Measurements from ENCODE around the gene ATG2B.

ATG2B gene

DNA sequence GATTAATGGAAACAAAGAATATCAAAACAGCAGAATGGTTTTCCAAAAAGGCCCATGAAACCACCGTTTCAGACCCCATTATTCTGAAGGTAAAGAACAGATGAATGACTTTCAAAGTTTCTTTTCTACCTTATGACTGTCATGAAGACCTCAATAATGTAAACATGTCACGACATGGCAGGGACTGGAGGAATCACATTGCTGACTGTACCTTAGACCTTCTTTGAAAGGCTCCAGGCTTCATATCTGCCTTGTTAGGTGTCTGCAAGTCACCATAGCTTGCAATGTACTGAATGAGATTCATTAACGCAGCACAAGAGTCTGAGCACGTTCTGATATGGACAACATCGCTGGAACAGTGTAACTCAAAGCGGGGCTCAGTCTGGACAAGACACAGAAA is 52.2 kb downstream of the ATG2B start:
- no peak for DNase-seq (ENCODE audit: low read depth, low spot score)

DNA sequence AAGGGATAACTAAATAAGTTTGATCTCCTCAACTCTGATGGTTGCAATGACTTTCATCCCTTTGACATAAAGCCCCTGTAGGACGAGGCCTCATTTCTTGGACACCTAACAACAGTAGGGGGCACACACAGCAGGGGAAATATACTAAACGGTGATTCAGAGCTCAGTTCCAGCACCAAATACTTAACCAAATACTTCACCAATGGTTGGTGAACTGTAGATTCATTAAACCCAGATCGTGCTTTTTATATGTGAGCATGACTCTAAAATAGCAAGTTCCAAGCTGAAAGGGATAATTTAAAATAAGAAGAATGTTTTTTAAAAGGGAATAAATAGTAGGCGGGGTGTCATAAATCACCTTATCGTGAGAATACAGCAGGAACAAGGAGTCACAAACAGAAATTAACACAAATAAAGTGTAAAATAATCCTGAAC is 53.2 kb downstream of the ATG2B start:
- DNase-seq (ENCODE audit: low read depth, low spot score), result no peak

DNA sequence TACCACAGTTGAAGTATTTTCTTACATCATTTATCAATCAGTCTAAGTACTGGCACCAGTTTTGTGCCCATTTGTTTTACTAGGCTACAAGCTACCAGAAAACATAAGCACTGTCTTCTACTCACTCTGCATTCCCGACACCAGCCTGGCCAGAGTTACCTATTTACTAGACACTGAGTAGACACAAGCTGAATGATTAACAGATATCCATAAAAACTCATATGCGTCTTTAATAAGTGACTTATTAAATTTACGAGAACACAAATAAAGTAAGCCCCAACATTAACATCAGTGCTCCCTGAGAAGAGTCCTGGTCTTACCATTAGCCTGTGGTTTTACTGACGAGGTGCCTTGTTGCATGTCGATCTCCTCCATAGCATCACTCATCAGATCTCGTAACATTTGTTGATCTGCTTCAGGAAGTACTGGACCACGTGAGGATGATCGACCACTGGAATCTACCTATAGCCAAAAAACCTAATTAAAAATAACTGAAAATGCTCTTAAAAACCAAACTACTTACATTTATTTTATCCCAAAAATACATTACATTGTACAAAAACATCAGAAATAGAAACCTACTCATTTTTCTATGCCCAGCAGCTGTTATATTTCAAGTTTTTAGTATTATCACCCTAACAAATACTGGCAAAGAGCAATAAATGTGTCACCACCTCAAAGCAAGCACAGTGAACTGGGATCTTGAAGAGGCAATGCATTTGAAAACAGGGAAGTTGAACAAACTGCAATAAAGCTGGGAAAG is 53.8 kb downstream of the ATG2B start:
- no peak for DNase-seq (ENCODE audit: low read depth, low spot score)

DNA sequence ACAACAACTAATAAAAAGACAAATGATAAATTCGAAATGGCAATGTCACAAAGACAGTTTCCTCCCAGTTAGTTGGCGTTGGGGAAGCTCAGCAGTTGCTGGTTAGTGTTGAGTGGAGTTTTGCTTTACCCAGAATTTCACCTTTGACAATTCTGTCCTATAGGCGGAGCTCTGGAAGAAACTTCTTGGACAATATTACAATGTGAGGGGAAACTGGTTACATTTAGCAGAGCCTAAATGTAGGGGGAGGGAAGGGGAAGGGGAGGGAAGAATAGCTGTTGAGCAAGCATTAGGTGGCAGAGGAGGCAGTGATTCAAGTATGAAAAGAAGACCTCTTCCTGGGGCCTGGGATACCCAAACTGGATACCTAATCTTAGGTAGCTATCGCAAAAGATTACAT is 55.7 kb downstream of the ATG2B start:
- DNase-seq (ENCODE audit: low read depth, low spot score), result no peak

DNA sequence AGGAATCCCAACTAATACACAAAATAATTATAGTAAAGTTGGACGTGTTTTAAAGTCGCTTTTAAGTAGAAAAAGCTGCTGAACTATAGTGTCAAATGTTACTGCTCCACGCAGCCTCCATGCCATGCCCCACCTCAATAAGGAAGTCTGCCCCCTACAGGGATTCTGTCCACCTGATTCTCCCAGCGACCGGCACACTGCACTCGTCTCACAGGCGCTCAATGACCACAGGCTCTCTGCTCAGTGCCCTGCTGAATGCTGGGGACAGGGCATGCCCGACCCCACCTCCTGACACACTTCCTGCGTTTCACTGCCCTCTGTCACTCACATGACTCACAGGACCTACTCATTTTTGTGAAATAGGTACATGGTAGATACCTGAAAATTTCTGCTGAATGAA is 58.2 kb downstream of the ATG2B start:
- peak; percentile 75 for DNase-seq (ENCODE audit: low read depth, low spot score)

DNA sequence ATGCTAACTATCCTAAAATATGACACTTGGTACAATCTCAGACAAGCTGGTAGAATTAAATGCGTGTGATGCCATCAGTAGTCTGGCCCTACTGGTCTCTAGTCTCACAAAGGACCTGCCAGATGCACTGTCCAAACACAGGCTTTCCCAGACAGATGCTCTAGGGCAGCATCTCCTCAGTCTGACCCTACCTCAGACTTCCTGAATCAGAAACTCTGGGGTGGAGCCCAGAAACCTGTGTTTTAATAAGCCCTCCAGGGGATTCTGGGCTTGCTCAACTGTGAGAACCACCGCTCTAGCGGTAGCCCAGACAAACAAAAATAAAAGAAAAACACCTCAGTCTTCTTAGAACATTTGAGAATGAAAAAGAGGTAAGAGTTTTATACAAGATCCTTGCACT is 59.2 kb downstream of the ATG2B start:
- no peak for DNase-seq (ENCODE audit: low read depth, low spot score)

DNA sequence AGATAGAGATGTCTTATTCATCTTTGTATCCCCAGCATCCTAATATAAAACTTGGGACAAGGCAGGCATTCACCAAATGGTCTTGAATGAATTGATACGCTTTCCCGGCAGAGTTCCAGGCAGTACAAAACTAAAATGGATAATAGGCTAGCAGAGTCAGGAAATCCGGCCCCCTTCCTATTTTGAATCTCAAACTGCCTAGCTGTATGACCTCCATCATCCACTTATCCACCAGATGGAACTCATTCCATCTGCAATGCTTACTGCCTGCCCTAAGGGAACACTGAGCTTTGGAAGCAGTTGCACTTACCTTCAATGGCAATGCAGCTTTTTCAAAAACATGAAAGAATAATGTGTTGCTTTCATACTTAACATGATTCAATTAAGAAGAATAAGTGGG is 63.7 kb downstream of the ATG2B start:
- DNase-seq (ENCODE audit: low read depth, low spot score), result no peak

DNA sequence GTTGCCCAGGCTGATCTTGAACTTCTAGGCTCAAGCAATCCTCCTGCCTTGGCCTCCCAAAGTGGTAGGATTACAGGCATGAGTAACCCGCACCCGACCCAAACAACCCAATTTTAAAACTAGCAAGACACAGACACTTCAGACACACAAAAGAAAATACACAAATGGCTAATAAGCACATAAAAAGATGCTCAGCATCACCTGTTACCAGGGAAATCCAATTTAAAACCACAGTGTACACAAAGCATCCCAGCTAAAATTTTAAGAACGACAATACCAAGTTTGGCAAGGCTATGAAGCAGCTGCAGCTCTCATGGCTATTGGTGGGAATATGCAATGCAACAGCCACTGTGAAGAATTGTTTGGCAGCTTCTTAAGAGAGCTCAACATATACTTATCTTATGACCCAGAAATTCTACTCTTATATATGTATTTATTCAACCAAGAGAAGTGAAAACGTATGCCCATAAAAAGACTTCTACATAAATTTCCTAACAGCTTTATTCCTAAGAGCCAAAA is 65.1 kb downstream of the ATG2B start:
- DNase-seq (ENCODE audit: low read depth, low spot score), result no peak

DNA sequence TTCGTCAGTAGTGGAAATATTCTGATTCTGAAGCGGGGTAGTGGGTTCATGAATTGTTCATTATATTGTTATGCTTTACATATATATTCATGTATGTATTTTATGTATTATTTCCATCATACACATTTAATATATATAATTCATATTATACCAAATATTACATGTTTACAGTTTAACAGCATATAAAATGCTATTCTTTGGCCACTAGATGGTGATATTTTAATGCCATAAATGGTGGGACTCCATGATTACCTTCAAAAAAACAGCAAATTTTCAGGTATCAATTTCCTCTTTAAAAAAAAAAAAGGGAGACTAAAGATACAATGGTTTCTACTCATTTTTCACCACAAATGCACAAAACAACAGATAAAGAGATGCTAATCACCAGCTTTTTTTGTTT is 66.1 kb downstream of the ATG2B start:
- DNase-seq (ENCODE audit: low read depth, low spot score), result no peak

DNA sequence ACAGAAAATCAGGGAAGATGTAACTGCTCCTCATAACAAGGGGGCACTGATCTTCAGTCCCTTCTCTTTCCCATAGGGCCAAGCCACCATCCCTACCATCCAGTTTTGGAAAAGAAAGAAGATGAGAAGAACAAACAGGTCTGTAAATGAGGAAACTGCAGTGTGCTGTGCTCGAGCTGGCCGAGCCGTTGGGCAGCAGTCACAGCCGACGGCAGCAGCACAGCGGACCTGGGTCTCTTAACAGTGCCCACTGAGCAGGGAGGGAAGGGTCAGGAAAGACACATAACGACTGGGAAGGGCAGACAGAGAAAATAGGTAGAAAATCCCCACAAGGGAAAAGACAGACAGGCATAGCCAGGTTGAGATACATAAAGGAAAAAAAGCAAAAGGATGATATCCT is 68.9 kb downstream of the ATG2B start:
- DNase-seq (ENCODE audit: low read depth, low spot score), result no peak

DNA sequence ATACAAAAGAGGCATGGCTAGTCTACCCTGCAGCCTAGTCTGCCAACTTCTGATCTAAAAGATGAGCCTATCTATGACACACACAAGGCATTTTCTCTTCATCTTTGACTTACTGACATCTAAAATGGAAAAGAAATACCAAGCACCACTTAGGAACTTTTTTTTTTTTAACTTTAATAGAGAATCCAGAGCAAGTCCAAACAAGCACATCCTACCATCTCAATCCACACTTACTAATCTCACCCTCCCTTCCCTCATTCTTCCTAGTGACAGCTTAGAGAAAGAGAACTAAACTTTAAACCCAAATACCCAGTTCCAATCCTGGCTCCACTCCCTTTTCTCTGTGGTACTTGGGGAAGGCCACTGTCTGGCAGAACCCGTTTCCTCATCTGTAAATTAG is 75.3 kb downstream of the ATG2B start:
- DNase-seq (ENCODE audit: low read depth, low spot score), result no peak

DNA sequence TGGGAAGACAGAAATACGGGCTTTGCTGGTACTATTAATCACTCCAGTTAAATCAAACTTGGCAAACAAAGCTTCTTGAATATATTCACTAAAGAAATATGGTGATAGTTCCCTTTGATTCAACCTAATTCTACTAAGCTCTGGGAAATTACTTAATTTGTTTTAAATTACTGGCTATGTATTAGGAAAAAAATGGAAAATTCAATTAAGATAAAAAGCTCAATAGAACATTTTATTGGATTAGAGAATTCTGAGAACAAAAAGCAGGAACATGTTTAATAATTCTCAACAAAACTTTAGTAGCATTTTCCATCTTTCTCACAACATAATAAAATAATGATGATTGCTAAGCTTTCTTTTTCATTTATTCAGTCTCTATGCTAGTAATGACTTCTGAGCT is 76.9 kb downstream of the ATG2B start:
- DNase-seq (ENCODE audit: low read depth, low spot score), result no peak

DNA sequence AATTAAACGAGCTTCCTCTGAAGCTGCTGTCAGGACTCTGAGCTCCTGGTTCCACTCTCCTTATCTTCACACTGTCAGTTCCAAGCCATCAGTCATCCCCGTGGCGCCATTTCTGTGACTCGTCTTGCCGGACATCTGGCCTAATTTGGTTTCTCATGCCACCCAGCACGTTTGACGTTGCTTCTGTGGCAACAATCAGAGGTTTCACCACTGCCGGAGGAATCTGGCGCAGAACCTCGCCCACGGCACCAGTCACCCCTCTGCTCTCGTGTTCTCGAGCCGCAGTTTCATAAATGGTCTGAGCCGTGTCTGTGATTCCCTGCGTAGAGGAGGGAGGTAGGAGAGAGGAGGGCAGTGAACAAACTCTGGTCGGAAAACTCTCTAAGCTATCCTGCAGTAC is 77.5 kb downstream of the ATG2B start:
- no peak for DNase-seq (ENCODE audit: low read depth, low spot score)

DNA sequence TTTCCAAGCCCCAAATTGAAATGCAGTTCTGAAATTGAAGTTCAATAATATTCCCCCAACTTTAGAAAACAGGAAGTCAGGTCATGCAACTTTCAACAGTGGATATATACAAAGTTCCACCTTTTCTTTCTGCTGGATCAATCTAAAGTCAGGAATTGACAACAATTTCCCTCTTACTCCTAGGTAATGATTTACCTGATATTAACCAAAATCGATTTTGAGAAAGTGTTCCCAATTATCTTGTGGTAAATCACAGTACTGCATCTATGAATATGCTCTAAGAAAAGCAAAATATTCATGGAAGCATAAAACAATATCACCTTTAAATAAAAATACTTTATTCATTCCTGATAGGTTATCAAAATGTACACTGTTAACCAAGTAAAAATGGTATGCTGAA is 78.7 kb downstream of the ATG2B start:
- no peak for DNase-seq (ENCODE audit: low read depth, low spot score)

DNA sequence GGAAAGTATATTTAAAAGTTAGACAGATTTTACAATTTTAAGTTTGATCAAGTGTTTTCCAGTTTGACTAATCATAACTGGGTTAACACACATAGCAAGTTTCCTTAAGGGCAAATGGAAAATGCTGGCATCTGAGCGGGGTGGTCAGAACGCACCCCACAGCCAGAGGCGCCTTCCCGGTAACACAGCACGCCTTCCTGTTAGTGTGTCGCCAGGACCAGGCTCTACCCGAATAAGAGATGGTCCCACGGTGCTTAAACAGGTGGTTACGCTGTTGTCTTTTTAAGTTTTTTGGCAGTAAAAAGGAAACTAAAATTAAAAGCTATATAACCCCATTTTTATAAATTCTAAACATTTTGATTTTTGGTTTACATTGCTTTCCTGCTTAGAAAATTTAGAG is 79.1 kb downstream of the ATG2B start:
- DNase-seq (ENCODE audit: low read depth, low spot score), result no peak

DNA sequence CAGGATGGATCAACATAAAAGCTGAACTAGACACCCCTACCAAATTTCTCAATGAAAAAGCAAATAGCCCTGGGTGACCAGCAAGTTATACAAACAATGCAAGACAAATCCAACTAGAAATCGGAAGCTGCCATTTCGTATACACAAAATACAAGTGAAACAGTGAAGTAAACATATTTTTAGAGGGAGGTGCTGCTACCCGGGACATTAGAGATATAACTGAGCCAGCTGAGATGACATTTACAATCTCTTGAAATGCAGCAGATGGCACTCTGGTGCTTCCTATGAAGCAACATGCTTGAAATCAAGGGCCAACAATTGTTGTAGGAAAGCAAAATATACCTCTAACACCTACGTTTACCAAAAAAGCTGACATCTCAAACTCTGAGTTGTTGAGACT is 81.7 kb downstream of the ATG2B start:
- no peak for DNase-seq (ENCODE audit: low read depth, low spot score)

DNA sequence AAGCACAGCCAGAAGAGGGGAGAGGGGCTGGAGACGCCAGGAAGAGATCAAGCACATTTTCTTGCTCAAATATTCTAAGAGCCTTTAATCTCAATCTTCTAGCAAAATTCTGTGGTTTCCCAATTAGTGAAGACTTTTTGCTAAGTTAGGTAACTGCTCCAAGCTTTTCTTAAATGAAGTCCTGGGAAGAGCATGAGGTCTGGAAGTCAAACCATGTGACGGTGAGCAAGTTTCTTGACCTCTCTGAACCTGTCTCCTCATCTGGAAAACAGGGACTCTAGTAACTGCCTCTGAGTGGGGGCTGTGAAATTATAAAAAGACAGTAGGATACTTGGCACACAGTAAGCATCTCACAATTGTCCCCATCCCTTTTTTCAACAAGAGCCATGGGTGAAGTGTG is 83.0 kb downstream of the ATG2B start:
- DNase-seq (ENCODE audit: low read depth, low spot score), result no peak

DNA sequence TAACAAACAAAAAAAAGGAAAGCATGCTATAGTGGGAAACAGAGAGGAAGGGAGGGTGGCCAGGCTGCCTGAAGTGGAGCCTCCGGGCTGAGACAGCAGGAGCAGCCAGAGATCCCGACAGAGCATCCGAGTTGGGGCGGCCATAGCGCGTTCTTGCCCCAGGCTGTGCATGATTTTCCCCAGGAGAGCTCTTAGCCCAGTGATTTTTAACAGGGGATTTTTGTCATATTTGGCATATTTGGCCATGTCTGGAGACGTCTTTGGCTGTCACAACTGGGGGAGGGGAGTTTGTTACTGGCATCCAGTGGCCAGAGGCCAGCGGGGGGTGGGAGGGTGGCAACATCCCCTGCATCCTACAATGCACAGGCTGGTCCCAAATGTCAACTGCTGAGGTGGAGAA is 83.6 kb downstream of the ATG2B start:
- peak; percentile 47 for DNase-seq (ENCODE audit: low read depth, low spot score)

DNA sequence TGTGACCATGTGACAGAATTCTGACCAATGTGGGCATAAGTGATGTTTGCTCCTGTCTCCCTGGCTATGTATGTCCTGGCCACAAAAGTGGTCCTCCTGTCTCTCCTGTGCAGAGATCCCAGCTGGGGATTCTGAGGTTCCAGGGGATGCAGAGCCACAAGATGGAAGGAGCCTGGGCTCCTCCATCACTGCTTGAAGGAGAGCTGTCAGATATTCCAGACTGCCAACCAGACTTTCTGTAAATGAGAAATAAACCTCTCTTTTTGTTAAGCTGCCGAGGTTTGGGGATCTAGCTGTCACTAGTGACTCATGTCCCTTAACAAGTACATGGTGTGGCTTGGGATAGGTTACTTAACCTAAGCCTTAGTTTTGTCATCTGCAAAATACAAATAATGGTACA is 85.3 kb downstream of the ATG2B start:
- DNase-seq (ENCODE audit: low read depth, low spot score), result no peak

DNA sequence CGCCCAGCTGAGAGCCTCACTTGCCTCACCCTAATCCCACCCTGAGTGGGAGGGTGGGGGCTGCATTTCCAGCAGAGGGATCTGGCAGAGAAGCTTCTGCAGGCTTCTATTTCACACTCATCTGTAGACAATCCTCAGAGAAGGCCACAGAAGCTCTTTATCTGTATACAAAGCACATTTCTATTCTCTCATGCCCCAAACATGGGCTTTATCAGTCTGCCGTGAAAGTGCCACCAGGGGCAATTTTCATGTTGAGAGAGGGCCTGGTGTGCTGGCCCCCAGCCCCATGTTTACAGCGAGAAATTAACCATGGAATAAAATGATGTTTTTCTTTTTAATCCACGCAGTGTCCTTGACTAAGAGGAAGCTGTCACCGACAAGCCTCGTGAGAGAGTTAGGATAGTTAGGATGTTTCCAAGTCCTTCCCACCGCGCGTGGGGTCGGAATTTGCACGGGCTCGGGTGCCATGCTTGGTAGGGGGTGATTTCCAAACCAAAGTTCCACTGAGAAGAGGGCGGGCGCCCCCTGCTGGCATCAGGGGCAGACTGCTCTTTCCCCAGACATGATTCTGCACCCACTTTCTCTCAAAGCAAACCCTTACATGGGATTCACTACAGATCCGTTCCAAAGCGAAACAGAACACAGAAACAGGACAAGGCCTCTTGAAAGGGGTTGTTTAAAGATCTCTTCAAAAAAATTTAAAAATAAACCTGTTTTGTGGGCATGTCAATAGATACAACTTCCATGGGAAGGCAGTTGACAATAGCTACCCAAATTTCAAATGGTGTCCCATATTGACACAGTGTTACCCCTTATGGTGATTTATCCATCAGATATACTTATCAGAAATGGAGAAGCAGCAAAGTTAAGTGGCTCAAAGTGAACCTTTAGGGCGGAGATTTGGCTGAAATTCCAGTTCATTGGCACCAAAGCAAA is 87.7 kb downstream of the ATG2B start:
- DNase-seq (ENCODE audit: low read depth, low spot score), result peak; percentile 79

DNA sequence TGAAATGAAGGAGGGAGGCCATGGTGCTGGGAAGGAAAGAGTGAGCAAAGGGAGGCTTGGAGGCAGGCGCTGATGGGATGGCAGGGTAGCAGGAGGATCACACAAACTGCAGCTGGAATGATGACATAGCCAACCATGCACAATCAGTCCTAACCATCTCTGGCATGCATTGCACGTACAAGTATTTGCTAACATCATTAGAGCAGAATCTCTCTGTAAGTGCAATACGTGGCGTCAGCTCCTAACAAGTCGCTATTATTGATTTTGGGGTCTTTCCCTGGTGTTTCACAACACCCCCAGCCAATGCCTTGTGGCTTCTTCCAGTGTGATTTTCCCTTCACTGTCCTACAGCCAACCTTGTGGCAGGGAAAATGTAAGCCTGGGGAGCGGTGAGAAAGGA is 88.6 kb downstream of the ATG2B start:
- DNase-seq (ENCODE audit: low read depth, low spot score), result no peak

DNA sequence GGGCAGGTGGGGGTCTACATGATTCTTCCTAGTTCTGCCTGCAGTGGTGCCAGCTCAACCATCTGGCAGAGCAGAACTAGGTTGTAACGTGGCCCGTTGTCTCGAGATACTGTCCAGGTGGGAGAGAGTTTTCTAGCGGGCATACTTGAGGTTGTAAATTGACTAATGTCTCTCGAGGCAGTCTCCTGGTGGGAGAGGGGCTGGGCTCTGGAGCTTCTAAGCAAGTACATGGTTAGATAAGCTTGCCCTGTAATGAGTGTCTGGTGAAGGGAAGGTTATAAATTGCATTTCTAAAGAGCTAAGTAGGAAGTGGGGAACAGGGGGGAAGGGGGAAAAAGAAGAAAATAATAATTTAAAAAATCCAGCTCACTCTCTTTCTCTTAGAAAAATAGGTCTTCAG is 89.0 kb downstream of the ATG2B start:
- no peak for DNase-seq (ENCODE audit: low read depth, low spot score)

DNA sequence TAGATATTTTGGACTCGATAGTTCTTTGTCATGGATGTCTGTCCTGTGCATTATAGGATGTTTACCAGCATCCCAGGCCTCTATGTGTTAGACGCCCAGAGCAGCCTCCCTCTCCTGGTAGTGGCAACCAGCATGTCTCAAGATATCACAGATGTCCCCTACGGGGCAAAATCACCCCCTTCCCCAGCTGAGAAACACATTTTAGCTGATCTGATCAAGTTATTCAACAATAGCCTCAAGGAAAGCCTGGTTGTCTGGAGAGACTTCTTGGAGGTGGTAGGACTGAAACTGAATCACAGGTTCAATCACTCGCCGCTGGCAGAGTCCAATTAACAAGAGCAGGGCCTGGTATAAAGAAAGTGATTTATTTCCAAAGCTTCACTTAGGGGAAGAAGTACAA is 89.5 kb downstream of the ATG2B start:
- no peak for DNase-seq (ENCODE audit: low read depth, low spot score)
